Heart right ventricle (tissue), 16 donors: ENCODE results near the gene RMDN2. TPM values are rescaled to one million over a fixed set of nuclear protein-coding genes. Genes with fewer than 3 reads are reported as not detected.

Source experiments
- ATAC-seq, 8 donors: fragments of 200-7000 bp; cut with Tn5 transposase; one replicate each; pipeline ENCODE4 v1.9.1; 2020; ENCODE audit warnings: mild to moderate bottlenecking in 8 of 8, moderate library complexity in 8 of 8, moderate number of reproducible peaks in 1 of 8
- DNase-seq, 2 donors: peaks; one replicate each; pipeline ENCODE4 v3.0.0-alpha.2; 2020
- H3K27ac ChIP-seq, 10 donors: fragments of 200-600 bp; sonication (generic) in 2 of 10; one replicate each; pipeline versions ENCODE4 v1.5.0 to v1.8.0; 2020 to 2022; ENCODE audit warnings: mild to moderate bottlenecking in 3 of 10
- H3K27me3 ChIP-seq, 7 donors: fragments of 200-600 bp; one replicate each; pipeline ENCODE4 v1.8.0; 2021 to 2022; ENCODE audit warnings: mild to moderate bottlenecking in 2 of 7
- H3K36me3 ChIP-seq, 9 donors: fragments of 200-600 bp; sonication (generic) in 1 of 9; one replicate each; pipeline versions ENCODE4 v1.5.0 to v1.8.0; 2020 to 2022; ENCODE audit warnings: mild to moderate bottlenecking in 2 of 9
- H3K4me1 ChIP-seq, 9 donors: fragments of 200-600 bp; sonication (generic) in 1 of 9; one replicate each; pipeline versions ENCODE4 v1.5.0 to v1.8.0; 2020 to 2022; ENCODE audit warnings: mild to moderate bottlenecking in 4 of 9
- H3K4me3 ChIP-seq, 10 donors: fragments of 200-600 bp; sonication (generic) in 2 of 10; one replicate each; pipeline versions ENCODE4 v1.5.0 to v1.8.0; 2020 to 2022; ENCODE audit warnings: mild to moderate bottlenecking in 7 of 10, moderate library complexity in 2 of 10
- H3K9me3 ChIP-seq, 11 donors: fragments of 200-600 bp in 10 of 11; sonication (generic) in 2 of 11; one replicate each; pipeline versions ENCODE4 v1.5.0 to v1.8.0; 2013 to 2022; ENCODE audit warnings: mild to moderate bottlenecking in 2 of 11, control low read depth in 1 of 11, moderate library complexity in 1 of 11
- CTCF ChIP-seq, 9 donors: fragments of 200-600 bp; sonication (generic) in 2 of 9; IDR thresholded peaks; one replicate each; pipeline versions ENCODE4 v1.5.0 to v1.8.0; 2021 to 2022; ENCODE audit warnings: antibody characterized with exemption in 9 of 9, mild to moderate bottlenecking in 5 of 9, moderate library complexity in 1 of 9
- WGBS, 2 donors: extraction: QIAGEN DNeasy Blood & Tissue Kit; methylation state at CpG; one replicate each; pipeline ENCODE4 v1.1.7; 2013; ENCODE audit warnings: inconsistent platforms in 1 of 2; 5-methylcytosine and 5-hydroxymethylcytosine counted together
- intact Hi-C, 10 donors: fragments of 100-400 bp; cut with DNase I; formaldehyde crosslinking; loops; one replicate each; pipeline versions ENCODE4 v1.11.1 to v1.14.2; 2022
- polyA plus RNA-seq, 2 donors: library from polyadenylated mRNA; stranded (reverse); fragments of 200-250 nt; gene quantifications; one replicate each; pipeline ENCODE4 v1.2.3, GENCODE V29; 2013
- total RNA-seq, 10 donors: library from RNA; stranded (reverse); fragmentation: NEBNext Ultra II Directional in 3 of 10; extraction: Animal tissue kit (Norgen Biotek cat#: 25700) in 3 of 10; gene quantifications; one replicate each; pipeline versions ENCODE4 v1.2.1 to v1.2.4, GENCODE V29; 2021 to 2023
- donor health status: Arrhythmogenic right ventricular cardiomyopathy.
- donor health status: ischemic (EF 13 %, LVEDD 7.1; RV severe dilation, severe dysfunction).
- donor health status: healthy with polysubstance abuse.
- donor health status: DM: no; HTN: yes; CAD: no.
- donor health status: DM: no; HTN: no; CAD: no.
- donor health status: ischemic (EF 25% LVEDD 6.9; RV normal size, moderate dysfunction).
- donor health status: ischemic (EF 25% LVEDD 5.7; RV mildly dilated, moderate dysfunction).
- donor health status: healthy.
- donor health status: DM: yes; HTN: yes; CAD: no.
- donor health status: Ischemic cardiomyopathy.
- donor health status: ischemic (EF 35%, LVEDD 5.7; RV mildly dilated, moderate dysfunction).
- donor health status: nonischemic (EF 11% LVEDD 7.7; RV severe dilation, severe dysfunction).
- donor health status: DM: yes; HTN: yes; CAD: no.
- donor health status: PGD.
- donor health status: ischemic (EF 29% LVEDD 5.4; RV normal size, mild dysfunction).
- donor health status: nonischemic (EF 23%, LVEDD 6.1; RV moderate dilation, normal function).

Gene RMDN2
- total and polyA plus RNA-seq, 12 donors = 2.5 to 8.5 (median 4.9) TPM

DNA sequence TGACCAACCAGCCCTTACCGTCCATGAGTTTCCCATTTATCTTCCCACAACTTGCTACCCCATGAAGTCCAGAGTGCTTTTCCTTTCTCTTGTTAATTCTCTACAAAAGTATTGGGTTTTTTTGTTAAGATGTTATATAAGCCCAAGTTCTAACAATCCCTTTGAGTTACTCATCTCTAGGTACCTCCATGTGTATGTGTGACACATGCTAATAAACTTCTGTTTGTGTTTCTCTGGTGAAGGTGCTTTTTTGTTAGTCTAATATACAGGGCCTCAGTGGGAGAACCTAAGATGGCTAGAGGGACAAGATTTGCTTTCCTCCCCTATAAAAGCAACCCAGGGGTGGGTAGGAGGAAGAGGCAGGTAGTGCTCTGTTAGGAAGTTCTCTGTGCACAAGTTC is 31.8 kb upstream of the RMDN2 start:
- Histone ChIP-seq H3K27me3 (peaks cover 0 to 5% (median 0%) of the 10 kb centered on the region in 7 donors), H3K4me1 (peaks cover 0 to 45% (median 5%) of the 10 kb centered on the region in 9 donors), H3K27ac (no peak overlapping the region), H3K4me3 (no peak overlapping the region), H3K9me3 (no peaks in the 10 kb centered on the region), H3K36me3 (no peaks in the 10 kb centered on the region)
- TF ChIP-seq CTCF (IDR thresholded peaks at IDR 0.05) = no peak
- intact Hi-C loops = loop anchor here in 5 of 10 donors (5.0 to 10.0 kb wide), 2 partner anchors 381 to 496 kb away; no protein-coding TSS in a partner anchor
- 91 to 92% methylated on average over 1 of the region's 1 CpG for WGBS, 2 donors
- ATAC-seq (no peak), DNase-seq (no peak)

DNA sequence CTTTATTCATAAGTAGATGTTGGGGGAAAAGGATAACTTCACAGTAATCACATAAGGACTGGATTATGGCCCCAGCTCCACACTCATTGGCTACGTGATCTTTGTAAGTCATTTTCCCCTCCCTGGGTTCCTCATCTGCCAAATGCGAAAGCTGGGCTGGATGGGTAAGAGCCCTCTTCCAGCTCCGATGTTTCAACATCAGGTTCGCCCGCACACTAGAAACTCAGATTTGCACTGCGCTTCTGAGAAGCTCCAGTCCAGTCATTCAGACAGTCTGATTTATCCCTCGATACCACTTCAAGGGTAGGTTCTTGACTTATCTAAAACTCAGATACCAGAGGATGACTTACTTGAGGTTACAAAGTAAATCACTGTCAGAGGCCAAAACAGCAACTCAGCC is 31.0 kb upstream of the RMDN2 start:
- Histone ChIP-seq H3K4me1 (peaks cover 0 to 45% (median 5%) of the 10 kb centered on the region in 9 donors), H3K27me3 (peaks cover 0 to 5% (median 0%) of the 10 kb centered on the region in 7 donors), H3K27ac (no peak overlapping the region), H3K9me3 (no peaks in the 10 kb centered on the region), H3K4me3 (no peak overlapping the region), H3K36me3 (no peaks in the 10 kb centered on the region)
- DNase-seq (no peak), ATAC-seq (no peak)
- 85 to 93% methylated on average over 7 of the region's 7 CpGs for WGBS, 2 donors
- intact Hi-C loops = loop anchor here in 5 of 10 donors (5.0 to 10.0 kb wide), 2 partner anchors 381 to 497 kb away; no protein-coding TSS in a partner anchor
- no peak for TF ChIP-seq CTCF (IDR thresholded peaks at IDR 0.05)

GRCh38 chr2:37894601-37895000 is 30.5 kb upstream of the RMDN2 start:
- ATAC-seq (no peak), DNase-seq (no peak)
- no peaks in the 10 kb centered on the region for H3K36me3 ChIP-seq
- H3K4me1 ChIP-seq = peaks cover 0 to 45% (median 5%) of the 10 kb centered on the region in 9 donors
- no peak overlapping the region for H3K27ac ChIP-seq
- H3K4me3 ChIP-seq = no peak overlapping the region
- H3K27me3 ChIP-seq = peaks cover 0 to 5% (median 0%) of the 10 kb centered on the region in 7 donors
- H3K9me3 ChIP-seq = no peaks in the 10 kb centered on the region
- intact Hi-C loops = loop anchor here in 5 of 10 donors (5.0 to 10.0 kb wide), 2 partner anchors 380 to 497 kb away; no protein-coding TSS in a partner anchor
- 54 to 65% methylated on average over 4 of the region's 4 CpGs for WGBS, 2 donors
- no peak for TF ChIP-seq CTCF (IDR thresholded peaks at IDR 0.05)

DNA sequence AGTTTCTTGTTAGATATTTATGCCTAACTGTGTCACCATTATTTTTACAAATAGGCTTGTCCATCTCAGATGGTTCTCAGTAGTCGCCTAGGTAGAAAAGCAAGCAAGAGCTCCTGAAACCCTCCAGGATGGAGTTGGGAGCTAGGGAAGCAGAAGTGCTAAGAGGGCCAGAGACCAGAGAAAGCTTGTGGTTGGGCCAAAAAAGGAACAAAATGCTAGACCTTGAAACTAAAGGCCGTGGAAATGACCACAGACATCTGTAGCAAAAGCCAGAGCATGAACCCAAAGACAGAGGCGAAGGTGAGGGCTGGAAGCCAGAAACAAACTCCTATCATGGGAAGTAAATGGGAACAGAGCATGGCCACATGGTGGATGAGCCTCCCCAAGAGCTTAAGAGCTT is 29.9 kb upstream of the RMDN2 start:
- no peak for ATAC-seq
- DNase-seq = no peak
- Histone ChIP-seq H3K4me1 (peaks cover 0 to 45% (median 5%) of the 10 kb centered on the region in 9 donors), H3K9me3 (no peaks in the 10 kb centered on the region), H3K27ac (no peak overlapping the region), H3K36me3 (no peaks in the 10 kb centered on the region), H3K4me3 (no peak overlapping the region), H3K27me3 (peaks cover 0 to 5% (median 0%) of the 10 kb centered on the region in 7 donors)
- 79 to 85% methylated on average over 3 of the region's 3 CpGs for WGBS, 2 donors
- intact Hi-C loops = loop anchor here in 3 of 10 donors (10.0 kb wide), 1 partner anchor 380 kb away; no protein-coding TSS in a partner anchor
- no peak for TF ChIP-seq CTCF (IDR thresholded peaks at IDR 0.05)
